ENCODE results near the gene CAMK2D.

Gene CAMK2D

DNA sequence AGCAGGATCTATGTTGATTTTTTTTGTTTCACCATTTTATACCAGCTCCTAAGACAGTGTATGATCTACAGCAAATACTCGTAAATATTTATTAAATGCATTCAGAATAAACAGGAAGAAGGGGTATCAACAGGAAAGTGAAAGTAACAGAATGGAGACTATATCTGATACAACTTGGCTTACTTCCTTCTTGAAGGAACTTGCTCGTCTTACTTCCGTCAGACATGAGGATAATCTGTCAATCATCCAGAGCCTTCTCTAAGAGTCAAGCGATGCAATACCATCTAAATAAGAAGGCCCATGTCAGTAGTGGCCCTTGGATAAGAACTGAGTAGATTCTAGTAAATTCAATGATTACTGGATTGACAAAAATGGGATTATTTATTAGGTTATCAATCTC, 84.2 kb downstream of the CAMK2D start:
- DNase-seq, result no peak

DNA sequence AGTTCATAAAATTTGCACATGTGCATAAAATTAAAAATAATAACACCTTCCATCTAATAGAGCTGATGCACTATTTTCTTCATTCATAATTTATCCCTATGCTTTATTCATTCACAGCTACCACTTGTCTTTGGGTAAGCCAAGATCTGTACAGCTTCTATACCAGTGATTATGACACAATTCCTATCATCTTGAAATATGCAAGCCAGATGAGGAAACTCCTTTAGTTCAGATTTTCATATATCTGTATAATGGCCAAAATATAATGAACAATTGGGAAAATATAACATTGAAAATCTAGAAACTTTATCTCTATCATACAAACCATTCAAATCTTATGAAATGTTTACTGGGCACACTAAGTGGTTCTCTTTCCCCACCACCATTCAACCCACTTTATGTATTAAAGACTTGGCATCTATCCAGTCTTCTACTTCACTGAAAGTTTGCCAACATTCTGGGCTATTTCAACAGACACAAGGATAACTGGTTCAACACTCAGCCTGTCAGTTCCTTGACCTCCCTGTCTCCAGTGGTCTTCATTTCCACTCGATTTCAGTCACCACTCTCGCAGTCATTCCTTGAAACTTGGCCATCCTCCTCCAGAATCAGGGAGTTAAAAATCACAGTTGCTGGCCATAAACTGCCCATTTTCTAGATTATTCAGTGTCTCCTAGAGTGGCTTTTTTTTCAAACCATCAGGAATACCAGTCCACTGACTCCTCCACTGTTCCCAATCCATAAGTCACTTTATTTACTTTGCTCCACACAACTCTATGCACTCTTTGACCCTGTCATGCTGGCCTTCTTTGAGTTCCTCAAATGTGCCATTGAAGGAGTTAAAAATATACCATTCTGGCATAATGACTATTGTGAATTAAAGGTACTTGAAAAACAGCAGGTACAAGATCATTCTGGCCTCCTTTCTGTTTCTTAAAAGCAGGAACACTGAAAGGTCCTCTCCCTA, 85.5 kb downstream of the CAMK2D start:
- peak; percentile 19 for DNase-seq

DNA sequence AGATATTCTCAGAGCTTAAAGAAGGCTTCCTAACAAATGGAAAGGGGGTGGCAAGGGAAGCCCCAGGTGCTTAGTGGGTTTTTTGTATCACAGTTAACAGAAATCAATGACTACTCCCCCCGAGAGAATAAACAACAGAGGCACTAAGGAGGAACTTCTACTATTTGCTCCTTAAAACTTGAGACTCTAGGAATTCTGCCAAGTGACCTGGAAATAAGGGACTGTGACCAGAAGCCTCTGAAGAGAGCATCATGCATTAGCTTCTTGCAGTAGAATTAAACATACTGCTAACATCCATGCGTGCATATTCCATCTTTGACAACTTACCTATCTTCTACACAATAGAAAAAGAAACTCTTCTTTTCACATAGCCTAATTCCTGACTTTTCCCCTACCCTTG, 86.8 kb downstream of the CAMK2D start:
- DNase-seq, result no peak

DNA sequence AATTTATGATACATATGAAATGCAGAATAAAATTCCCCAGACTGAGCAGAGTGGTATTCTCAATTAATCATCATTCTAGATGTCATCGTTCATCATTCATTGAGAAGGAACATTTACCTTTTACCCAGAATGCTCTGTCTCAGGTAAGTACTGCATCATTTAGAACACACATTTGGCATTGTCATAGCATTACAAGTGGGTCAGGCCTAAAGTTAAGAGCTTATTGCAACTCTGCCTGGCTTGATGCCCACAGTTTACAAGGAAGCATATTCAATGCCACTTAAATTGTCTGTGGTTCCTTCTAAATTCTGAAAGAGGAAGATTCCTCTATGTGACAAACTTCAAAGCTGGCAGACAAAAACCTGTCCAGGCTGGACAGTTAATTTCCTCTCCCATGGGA, 87.3 kb downstream of the CAMK2D start:
- peak; percentile 46 for DNase-seq

DNA sequence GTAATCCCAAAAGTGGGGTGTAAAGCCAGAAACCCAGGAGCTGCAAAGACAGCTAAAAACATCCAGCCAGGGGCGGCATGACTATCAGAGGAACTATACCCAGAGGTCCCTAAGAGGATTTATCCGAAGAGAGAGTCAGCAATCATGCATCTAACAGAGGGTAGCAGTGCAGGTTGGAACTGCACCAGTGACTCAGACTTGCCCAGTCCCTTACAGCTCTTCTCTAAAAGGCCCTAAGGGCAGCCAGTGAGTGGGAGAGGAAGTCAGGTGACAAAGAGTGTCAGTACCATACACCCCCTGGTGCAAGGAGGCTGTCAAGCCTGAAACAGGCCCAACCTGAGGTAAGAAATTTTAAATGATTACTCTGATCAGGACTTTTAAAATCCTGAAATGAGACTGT, 88.1 kb downstream of the CAMK2D start:
- DNase-seq, result peak; percentile 4

GRCh38 chr4:113666386-113667114, 95.0 kb downstream of the CAMK2D start:
- DNase-seq, result no peak

DNA sequence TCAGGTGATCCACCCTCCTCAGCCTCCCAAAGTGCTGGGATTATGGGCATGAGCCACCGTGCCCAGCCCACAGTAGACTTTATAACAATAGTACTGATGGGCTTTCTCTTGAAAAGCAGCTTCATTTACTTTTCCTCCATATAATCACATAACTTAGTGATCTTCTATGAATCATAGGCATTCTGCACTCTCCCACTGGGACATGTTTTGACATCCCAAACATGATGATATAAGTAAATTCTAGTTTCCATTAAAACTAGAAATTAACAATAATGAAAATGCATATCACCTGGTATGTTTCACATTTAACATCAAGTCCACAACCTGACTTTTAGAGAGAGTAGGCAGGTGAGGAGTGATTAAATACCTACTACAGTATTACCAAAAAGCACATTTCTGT, 96.5 kb downstream of the CAMK2D start:
- DNase-seq, result no peak

- no peak for DNase-seq
Observed at GRCh38 chr4:113662581-113662980, 99.0 kb downstream of the CAMK2D start.

GRCh38 chr4:113659127-113659526, 102.4 kb downstream of the CAMK2D start:
- DNase-seq, result no peak

DNA sequence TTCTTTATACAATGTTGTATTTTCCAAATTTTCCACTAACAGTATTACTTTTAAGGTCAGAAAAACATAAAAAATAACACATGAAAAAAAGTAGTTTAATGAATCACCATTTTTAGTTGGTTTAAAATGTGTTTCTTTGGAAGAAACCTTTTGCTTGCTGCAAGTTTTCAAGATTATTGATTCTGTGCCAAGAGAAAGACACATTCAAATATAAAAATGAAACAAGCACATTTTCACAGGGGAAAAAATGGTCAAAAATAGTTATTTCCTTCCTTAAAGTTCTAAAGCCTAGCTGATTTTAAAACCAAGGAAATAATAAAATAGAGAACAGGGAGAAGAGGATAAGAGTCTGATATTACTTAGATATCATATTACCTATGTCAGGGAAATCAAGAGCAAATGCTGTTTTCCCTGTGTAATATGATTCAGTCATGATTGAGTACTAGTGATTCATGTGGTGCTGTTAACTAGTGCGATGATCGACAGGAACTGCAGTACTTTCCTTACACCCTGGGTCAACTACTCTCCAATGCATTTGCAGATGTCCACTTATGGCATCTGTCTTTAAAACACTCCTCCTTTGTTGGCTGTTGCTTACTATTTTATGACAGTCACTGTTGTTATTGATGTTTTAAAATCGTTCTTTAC, 103.8 kb downstream of the CAMK2D start:
- no peak for DNase-seq

- DNase-seq, result no peak
Observed at GRCh38 chr4:113653871-113654270, 107.7 kb downstream of the CAMK2D start.

DNA sequence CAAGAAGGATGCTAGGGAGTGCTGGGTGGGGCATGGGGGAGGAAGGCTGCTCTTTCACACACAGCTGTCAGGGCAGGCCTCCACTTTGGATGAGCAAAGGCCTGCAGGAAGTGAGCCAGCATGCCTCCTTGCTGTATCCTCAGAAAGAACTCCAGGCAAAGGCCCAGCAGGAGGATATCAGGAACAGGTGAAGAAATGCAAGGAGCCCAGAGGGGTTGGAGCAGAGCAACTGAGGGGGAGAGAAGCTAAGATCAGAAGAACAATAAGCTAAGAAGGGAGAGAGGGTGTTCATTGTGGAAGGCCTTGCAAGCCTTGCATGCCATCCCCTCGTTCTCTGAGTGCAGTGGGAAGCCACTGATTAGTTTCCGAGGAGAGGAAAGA, 115.1 kb downstream of the CAMK2D start:
- DNase-seq, result no peak

DNA sequence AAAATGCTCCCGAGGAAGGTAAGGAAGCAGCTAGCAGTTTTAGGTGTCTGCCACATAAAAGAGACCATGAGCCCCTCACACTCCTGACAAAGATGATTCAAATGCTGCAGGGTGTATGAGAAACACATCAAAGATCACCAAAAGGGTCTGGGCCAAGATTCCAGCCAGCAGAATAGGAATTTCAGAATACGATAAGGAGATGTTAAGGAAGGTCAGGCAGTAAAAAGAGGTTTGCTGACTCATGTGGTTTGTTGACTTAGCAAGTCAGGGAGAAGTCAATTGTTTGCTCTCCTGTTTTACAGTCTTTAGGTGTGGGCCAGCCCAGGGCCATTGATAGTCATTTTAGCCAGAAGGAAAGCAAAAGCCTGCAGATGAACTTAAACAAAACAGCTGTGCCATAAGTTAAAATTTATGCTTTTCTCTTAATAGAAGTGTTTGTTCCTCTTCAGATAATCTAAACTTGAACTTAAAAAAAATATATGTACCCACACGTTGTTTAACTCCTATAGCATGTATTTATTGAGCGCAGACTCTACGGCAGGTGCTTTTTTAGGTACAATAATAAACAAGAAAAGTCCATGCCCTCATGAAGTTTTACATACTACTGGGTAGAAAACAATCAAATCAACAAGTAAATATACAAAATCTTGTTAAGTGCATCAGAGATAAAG, 115.6 kb downstream of the CAMK2D start:
- peak; percentile 3 for DNase-seq

- no peak for DNase-seq
Observed at GRCh38 chr4:113645288-113645687, 116.2 kb downstream of the CAMK2D start.

DNA sequence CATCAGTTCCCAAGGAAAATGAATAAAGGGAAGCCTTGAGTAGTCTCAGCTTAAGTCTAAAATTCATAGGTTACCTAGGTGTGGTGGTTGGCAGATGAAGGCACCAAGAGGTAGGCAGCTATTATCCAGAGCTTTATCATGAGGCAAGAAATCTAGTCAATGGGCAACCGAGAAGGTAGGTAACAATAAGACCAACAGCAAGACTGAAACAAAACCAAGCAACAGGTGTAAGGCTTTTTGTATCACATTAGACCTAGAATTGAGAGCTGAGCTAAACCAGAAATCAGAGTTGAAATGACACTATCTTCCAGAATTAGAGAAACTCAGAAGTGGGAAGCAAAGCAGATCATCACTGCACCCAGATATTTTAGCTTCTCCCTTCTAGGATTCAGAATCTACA, 117.1 kb downstream of the CAMK2D start:
- DNase-seq, result no peak

DNA sequence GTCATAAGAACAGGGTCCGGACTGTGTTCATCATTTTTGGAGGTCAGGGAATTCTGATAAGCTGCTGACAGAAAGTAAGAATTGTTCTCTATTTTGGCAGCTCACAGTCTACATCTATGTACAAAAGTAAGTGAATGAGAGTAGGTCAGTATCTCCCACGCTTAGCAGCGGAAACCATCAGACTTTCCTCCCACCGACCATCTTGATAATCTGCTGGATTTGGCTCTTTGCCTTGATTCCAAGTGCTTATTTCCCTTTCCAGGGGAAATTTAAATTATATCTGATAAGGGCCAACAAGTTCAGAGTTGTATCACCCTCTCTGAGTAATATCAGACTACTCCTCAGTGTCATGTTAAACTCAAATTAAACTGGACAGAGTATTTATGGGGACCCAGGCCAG, 118.0 kb downstream of the CAMK2D start:
- no peak for DNase-seq

DNA sequence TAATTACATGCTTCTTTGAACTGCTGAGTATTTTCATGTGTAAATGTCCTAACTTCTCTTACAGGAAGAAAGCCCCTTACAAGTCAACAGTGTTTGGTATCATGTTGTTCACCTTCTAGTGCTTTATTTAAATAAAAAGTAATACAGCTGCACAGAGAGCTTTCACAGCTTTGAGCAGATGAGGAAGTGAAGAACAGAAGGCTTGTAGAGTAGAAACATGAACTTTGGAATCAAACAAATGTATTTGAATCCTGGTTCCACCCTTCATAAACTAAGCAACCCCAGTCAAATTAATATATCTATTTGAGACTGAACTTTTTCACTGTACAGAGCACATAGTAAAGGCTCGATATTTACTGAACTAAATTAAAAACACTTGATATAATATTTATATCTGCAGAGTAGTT, 120.5 kb downstream of the CAMK2D start:
- no peak for DNase-seq

DNA sequence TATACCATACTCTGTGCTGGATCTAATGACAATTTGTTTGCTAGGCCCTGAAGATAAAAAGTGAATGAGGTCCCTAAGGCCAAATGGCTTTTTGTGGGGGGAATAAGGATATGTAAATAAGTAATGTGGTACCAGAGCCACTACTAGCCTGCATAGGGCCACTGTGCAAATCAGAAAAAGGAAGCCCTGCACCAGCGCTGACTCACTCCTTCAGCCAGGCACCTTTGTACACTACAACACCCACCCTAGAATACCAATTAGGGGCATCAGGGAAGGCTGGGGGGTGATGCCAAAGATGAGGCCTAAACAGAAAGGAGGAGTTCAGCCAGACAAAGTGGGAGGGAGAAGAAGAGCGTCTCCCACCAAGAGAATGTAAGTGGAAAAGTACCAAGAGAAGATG, 122.2 kb downstream of the CAMK2D start:
- DNase-seq, result no peak

- DNase-seq, result no peak
Observed at GRCh38 chr4:113638562-113638832, 123.0 kb downstream of the CAMK2D start.

DNA sequence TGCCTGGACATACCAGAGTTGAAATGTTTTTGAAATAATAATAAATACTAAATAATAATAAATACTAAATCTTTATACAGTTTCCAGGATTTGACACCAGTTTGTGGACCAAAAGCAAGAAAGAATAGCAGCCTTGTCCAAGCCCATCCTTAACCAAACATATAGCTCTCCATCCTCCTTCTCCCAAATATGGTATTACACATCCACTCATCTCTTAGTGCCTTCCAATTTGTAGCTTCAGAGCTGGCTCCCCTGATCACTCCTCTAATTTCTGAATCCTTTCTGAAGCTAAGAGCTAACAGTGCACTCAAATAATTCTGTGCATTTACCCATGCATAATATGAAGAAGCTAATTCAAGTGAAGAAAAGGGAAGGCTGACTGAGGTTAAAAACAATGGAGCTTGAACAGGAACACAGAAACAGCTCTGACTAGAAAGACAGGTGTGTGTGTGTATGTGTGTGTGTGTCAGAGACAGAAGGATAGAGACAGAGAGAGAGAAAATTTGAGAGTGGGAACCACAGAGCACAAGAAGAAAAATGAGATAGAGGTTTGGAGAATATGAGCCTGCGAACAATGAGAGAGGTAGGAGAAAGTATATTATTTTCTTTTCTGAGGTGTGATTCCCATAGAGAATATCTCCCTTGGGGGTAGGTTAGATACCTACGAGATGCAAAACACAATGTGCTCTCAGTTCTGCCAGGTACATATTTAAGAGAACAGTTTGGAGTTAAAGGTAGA, 123.5 kb downstream of the CAMK2D start:
- DNase-seq, result no peak

DNA sequence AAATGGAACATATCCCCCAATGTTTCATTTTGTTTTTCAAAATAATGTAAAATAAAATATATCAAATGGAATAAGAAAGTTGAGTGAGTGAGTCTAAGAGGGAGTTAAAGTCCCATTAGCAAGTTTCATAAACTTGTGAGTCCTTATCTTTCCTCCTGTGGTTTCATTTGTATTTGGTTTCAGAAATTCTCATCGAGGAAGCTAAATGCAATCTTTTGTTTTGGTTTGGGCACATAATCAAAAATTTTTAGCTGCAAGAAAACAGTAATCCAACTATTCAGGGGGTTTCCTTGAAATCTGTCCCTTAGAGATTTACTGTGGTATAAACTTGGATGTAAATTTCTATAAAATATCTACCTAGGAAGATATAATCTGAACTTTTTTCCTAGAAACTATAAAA, 124.2 kb downstream of the CAMK2D start:
- DNase-seq, result no peak

DNA sequence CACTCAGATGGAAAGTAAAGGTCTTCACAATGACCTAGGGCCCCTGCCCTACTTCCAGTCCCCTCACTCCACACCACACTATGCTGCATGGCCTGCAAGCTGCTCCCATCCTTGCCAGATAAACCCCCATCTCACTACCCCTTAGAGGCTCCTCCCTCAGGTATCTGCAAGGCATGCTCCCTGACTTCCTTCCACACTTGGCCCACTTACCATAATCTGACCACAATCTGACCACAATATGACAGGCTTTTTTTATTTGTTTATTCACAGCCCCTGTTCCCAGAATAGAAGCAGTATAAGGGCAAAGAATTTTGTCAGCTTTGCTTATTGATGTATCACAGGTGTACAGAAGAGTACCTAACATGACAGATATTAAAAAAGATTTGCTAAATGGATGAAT, 124.7 kb downstream of the CAMK2D start:
- no peak for DNase-seq

- DNase-seq, result no peak
Observed at GRCh38 chr4:113636438-113636818, 125.1 kb downstream of the CAMK2D start.

Measured in NCI-H345 (cell line).